A549 (cell line): ENCODE results near the gene PHACTR2. TPM values are rescaled to one million over a fixed set of nuclear protein-coding genes. Genes with fewer than 3 reads are reported as not detected.
A peak's percentile ranks its signal among the peaks of the same experiment; 100 is the strongest.

Experiments used
- ATAC-seq, 2 experiments: fragments of 200-7000 bp in 1 of 2; fragments of >200 bp in 1 of 2; cut with Nextera tagmentation in 1 of 2; cut with Tn5 transposase in 1 of 2; 3 replicates each; pipeline versions ENCODE4 v1.8.0 to v1.9.1; 2018 to 2020; ENCODE audit warnings: mild to moderate bottlenecking in 1 of 2, moderate library complexity in 1 of 2
- CTCF ChIA-PET: fragments of 300-600 bp; sonication (Branson Sonifier 250); formaldehyde crosslinking; extraction: SDS; loops from one replicate; lab custom pipeline; 2021; ENCODE audit warnings: antibody characterized with exemption, inconsistent platforms; lab: Yijun Ruan, JAX
- POLR2A ChIA-PET: fragments of 350-600 bp; formaldehyde crosslinking; extraction: SDS; loops from one replicate; lab custom pipeline; 2021; ENCODE audit warnings: antibody characterized with exemption, inconsistent platforms; lab: Yijun Ruan, JAX
- DNase-seq, 2 experiments: peaks; one replicate each; pipeline versions ENCODE4 v3.0.0 to v3.0.0-alpha.2; 2011 to 2016; ENCODE audit warnings: low read depth in 1 of 2, low spot score in 1 of 2
- FAIRE-seq: peaks from 2 replicates; lab custom pipeline; 2011; peaks lifted over from hg19 to GRCh38; lab: Jason Lieb, UNC
- H3K27ac ChIP-seq, 2 experiments: fragments of >200 bp; sonication (Bioruptor Twin); formaldehyde crosslinking; 3 replicates each; pipeline ENCODE4 v1.5.1; 2016 to 2017
- H3K4me1 ChIP-seq: fragments of >200 bp; sonication (Bioruptor Twin); formaldehyde crosslinking; 3 replicates; pipeline ENCODE4 v1.6.1; 2016
- H3K4me2 ChIP-seq: fragments of >200 bp; sonication (Bioruptor Twin); formaldehyde crosslinking; 3 replicates; pipeline ENCODE4 v1.6.1; 2016
- H3K4me3 ChIP-seq: fragments of >200 bp; sonication (Bioruptor Twin); formaldehyde crosslinking; 3 replicates; pipeline ENCODE4 v1.5.1; 2016
- H3K9me3 ChIP-seq: fragments of >200 bp; sonication (Bioruptor Twin); formaldehyde crosslinking; 3 replicates; pipeline ENCODE4 v1.6.1; 2016
- CEBPB ChIP-seq, 2 experiments: fragments of >200 bp in 1 of 2; sonication (Bioruptor Twin) in 1 of 2; formaldehyde crosslinking in 1 of 2; IDR thresholded peaks; 2 replicates each; pipeline ENCODE4 v1.6.1; 2012 to 2016
- EHF ChIP-seq: fragments of 250-450 bp; sonication (Bioruptor Pico); IDR thresholded peaks from 2 replicates; pipeline ENCODE4 v1.5.0; 2020; ENCODE audit warnings: mild to moderate bottlenecking
- EHMT2 ChIP-seq: fragments of 200-600 bp; sonication (generic); IDR thresholded peaks from 2 replicates; pipeline ENCODE4 v1.6.1; 2016; ENCODE audit warnings: antibody characterized with exemption, low read depth, mild to moderate bottlenecking, moderate library complexity
- ESRRA ChIP-seq: fragments of 150-350 bp; IDR thresholded peaks from 2 replicates; pipeline ENCODE4 v1.6.1; 2014; ENCODE audit warnings: mild to moderate bottlenecking, low read length, borderline replicate concordance
- FOSB ChIP-seq: fragments of 250-450 bp; sonication (Bioruptor Pico); IDR thresholded peaks from 2 replicates; pipeline ENCODE4 v1.5.0; 2020; ENCODE audit warnings: mild to moderate bottlenecking, moderate library complexity
- FOXS1 ChIP-seq: fragments of 250-450 bp; sonication (Bioruptor Pico); IDR thresholded peaks from 2 replicates; pipeline ENCODE4 v1.5.0; 2020; ENCODE audit warnings: mild to moderate bottlenecking, moderate library complexity
- HDAC2 ChIP-seq: fragments of 200-600 bp; sonication (generic); IDR thresholded peaks from 2 replicates; pipeline ENCODE4 v1.6.1; 2016
- KDM5A ChIP-seq: fragments of 200-600 bp; sonication (generic); IDR thresholded peaks from 2 replicates; pipeline ENCODE4 v1.6.1; 2016; ENCODE audit warnings: antibody characterized with exemption, mild to moderate bottlenecking
- PHF8 ChIP-seq: fragments of 200-600 bp; sonication (generic); IDR thresholded peaks from 2 replicates; pipeline ENCODE4 v1.6.1; 2016; ENCODE audit warnings: low read depth, mild to moderate bottlenecking, antibody characterized with exemption, moderate library complexity, borderline replicate concordance
- POLR2A ChIP-seq: IDR thresholded peaks from 2 replicates; pipeline ENCODE4 v1.6.1; 2012; ENCODE audit warnings: mild to moderate bottlenecking, low read length
- POLR2AphosphoS2 ChIP-seq: conservative IDR thresholded peaks from 2 replicates; pipeline ENCODE4 v1.6.1; 2012; ENCODE audit warnings: low read length, improper control_type of control experiment, inconsistent platforms
- RAD21 ChIP-seq, 2 experiments: fragments of >200 bp in 1 of 2; sonication (Bioruptor Twin) in 1 of 2; formaldehyde crosslinking in 1 of 2; IDR thresholded peaks in 1 of 2; conservative IDR thresholded peaks in 1 of 2; 2 replicates in 1 of 2; 3 replicates in 1 of 2; pipeline ENCODE4 v1.6.1; 2012 to 2018; ENCODE audit warnings: inconsistent platforms in 1 of 2
- RARB ChIP-seq: fragments of 250-450 bp; sonication (Bioruptor Pico); IDR thresholded peaks from 2 replicates; pipeline ENCODE4 v1.8.0; 2021; ENCODE audit warnings: mild to moderate bottlenecking, moderate library complexity
- RCOR1 ChIP-seq: fragments of 150-350 bp; IDR thresholded peaks from 2 replicates; pipeline ENCODE4 v1.6.1; 2014; ENCODE audit warnings: antibody characterized with exemption, low read length, low read depth
- RFX5 ChIP-seq: fragments of 450-650 bp; IDR thresholded peaks from 2 replicates; pipeline ENCODE4 v1.7.1; 2014; ENCODE audit warnings: antibody characterized with exemption, mild to moderate bottlenecking, moderate library complexity
- SMC3 ChIP-seq: fragments of >200 bp; sonication (Bioruptor Twin); formaldehyde crosslinking; IDR thresholded peaks from 3 replicates; pipeline ENCODE4 v1.6.1; 2018; ENCODE audit warnings: inconsistent platforms
- ZSCAN20 ChIP-seq: fragments of 250-450 bp; sonication (Bioruptor Pico); IDR thresholded peaks from 2 replicates; pipeline ENCODE4 v1.8.0; 2022; ENCODE audit warnings: mild to moderate bottlenecking, moderate library complexity
- WGBS: methylation state at CpG from one replicate; pipeline ENCODE4 v1.1.6; 2017; ENCODE audit errors: missing lambda C conversion rate; 5-methylcytosine and 5-hydroxymethylcytosine counted together
- polyA plus RNA-seq, 4 experiments: library from polyadenylated mRNA; depleted of rRNA in 3 of 4; stranded (reverse); fragments of >200 nt; fragmentation: RNase III in 1 of 4; extraction: RNeasy Plus Mini Kit Qiagen cat#74134 plus additional on column Dnase treatment in 1 of 4; gene quantifications; 2 replicates in 3 of 4; 3 replicates in 1 of 4; pipeline ENCODE4 v1.2.3, GENCODE V29; 2011 to 2017
- TF ChIP-seq, protein P1 (sequence below): fragments of 250-450 bp; sonication (Bioruptor Pico); IDR thresholded peaks from 2 replicates; pipeline ENCODE4 v1.5.0; 2020; ENCODE audit warnings: low read depth, mild to moderate bottlenecking, moderate library complexity
- TF ChIP-seq, protein P2 (sequence below): fragments of 250-450 bp; sonication (Bioruptor Pico); IDR thresholded peaks from 2 replicates; pipeline ENCODE4 v1.5.0; 2021; ENCODE audit warnings: mild to moderate bottlenecking, moderate library complexity, borderline replicate concordance
- TF ChIP-seq, protein P3 (sequence below): fragments of 150-350 bp; IDR thresholded peaks from 2 replicates; pipeline ENCODE4 v1.6.1; 2014; ENCODE audit warnings: low read depth, mild to moderate bottlenecking, low read length

The PHACTR2 gene
- polyA plus RNA-seq, 2 of the 4 experiments (the other 2 are of a cell fraction) = 2.5 to 10.4 TPM

DNA sequence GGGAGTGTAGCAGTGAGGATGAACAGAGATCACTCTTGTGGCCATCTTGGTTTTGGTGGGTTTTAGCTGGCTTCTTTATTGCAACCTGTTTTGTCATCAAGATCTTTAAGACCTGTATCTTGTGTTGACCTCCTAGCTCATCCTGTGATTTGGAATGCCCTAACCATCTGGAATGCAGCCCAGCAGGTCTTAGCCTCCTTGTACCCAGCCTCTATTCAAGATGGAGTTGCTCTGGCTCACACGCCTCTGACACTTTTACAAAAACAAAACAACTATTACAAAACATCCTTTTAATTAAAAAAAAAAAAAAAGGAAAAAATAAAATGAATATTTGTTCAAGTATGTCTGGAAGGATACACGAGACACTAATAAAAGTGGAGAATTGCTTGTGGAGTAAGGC, 62.4 kb downstream of the PHACTR2 start (continued):
- no peak for TF ChIP-seq ESRRA
- TF ChIP-seq, all 56 proteins: peak for 0

DNA sequence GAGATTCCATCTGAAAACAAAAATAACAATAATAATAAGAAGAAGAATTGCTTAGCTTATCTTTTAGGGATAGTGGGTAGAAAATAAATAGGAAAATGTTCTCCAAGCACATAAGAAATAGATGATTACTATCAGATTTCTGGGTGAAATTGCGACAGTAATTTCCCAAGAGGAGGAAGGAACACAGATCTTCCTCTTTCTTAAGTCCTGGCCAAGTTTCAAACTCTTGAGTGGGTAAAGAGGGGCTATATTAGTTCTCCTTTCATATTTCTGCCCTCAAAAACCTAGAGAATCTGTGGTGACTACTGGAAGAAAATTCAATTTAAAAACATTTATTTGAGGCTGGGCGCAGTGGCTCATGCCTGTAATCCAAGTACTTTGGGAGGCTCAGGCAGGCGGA, 63.7 kb downstream of the PHACTR2 start:
- no peak for FAIRE-seq
- peaks cover 31% of the 10 kb centered on the region for H3K4me1 ChIP-seq
- H3K4me3 ChIP-seq = no peak overlapping the region
- H3K4me2 ChIP-seq = no peak overlapping the region
- POLR2A ChIA-PET = no interaction called here
- no peaks in the 10 kb centered on the region for H3K9me3 ChIP-seq
- DNase-seq = no peak
- ATAC-seq = no peak
- TF ChIP-seq HDAC2 (no peak), SMC3 (no peak), FOXS1 (CRISPR knock-in tag) (no peak), RARB (CRISPR knock-in tag) (no peak)
- TF ChIP-seq, all 56 proteins: peak for 0
- CTCF ChIA-PET = no interaction called here
- H3K27ac ChIP-seq = no peak overlapping the region
- 88% methylated on average over 3 of the region's 3 CpGs for WGBS

DNA sequence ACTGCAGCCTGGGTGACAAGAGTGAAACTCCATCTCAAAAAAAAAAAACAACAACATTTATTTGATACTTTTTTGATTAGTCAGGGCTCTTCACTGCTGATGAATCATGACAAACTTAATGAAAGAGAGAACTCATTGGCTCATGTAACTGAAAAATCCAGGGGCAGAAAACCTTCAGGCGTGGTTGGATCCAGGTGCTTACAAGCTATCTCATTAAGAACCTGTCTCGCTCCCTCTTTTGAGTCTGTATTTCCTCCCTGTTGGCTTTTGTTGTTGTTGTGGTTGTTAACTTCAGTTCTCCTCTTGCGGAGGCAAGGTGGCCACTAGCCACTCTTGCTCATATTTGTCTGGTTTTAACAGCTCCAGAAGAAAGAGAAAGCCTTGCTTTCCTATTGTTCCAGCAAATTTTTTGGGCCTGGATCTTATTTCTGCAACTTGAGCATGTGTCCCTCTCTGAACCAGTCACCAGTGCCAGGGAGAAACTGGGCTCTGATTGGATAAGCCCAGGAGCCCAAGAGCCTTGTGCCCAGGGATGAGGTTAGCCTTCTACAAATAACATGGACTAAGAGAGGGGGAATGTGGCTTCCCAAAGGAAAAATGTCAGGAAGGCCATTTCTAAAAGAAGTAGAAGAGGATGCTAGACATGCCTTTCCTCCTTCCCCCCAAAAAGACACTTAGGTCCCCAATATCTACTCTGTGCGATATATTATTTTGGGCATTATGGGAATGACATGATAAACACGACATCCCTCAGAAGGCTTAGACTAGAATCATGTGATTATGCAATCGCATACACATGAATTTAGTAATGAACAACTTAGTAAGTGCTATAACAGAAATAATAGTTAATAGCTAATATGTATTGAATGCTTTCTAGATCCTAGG, 64.5 kb downstream of the PHACTR2 start:
- Histone ChIP-seq H3K9me3 (no peaks in the 10 kb centered on the region), H3K4me1 (peaks cover 32% of the 10 kb centered on the region)
- 94% methylated on average over 6 of the region's 6 CpGs for WGBS
- peak; percentile 19 to 51; a peak in 2 of 4 replicates for TF ChIP-seq CEBPB (IDR thresholded peaks at IDR 0.05)
- TF ChIP-seq EHMT2 = no peak
- TF ChIP-seq, all 56 proteins: peak for 1
- DNase-seq = no peak
- H3K27ac ChIP-seq = no peak overlapping the region
- CTCF ChIA-PET = no interaction called here
- POLR2A ChIA-PET = no interaction called here
- H3K4me3 ChIP-seq = no peak overlapping the region
- no peak for FAIRE-seq
- ATAC-seq = no peak
- no peak overlapping the region for H3K4me2 ChIP-seq

DNA sequence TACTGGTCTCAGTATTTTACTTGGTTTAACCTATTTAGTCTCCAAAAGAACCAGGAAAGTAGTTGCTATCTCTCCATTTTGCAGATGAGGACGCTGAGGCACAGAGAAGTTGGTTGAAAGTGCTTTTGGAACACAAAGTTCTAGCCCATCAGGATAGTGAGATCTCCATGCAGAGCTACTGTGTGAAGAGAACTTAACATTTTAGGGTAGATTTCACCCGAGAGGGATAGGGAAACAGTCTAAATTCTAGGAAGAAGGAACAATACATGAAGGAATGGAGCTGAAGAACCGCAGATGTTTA, 65.1 kb downstream of the PHACTR2 start:
- Histone ChIP-seq H3K4me3 (no peak overlapping the region), H3K4me2 (0 out of 3 replicates have a peak overlapping the region, but pooled peaks have one; percentile 13), H3K9me3 (no peaks in the 10 kb centered on the region)
- WGBS = 87% methylated on average over 3 of the region's 3 CpGs
- no peak for TF ChIP-seq POLR2AphosphoS2
- TF ChIP-seq RCOR1 = no peak
- no peak for TF ChIP-seq RAD21 (conservative IDR thresholded peaks at IDR 0.05 in 1 of 2, IDR thresholded peaks at IDR 0.05 in 1 of 2)
- TF ChIP-seq ESRRA = no peak
- TF ChIP-seq, protein P1, sequence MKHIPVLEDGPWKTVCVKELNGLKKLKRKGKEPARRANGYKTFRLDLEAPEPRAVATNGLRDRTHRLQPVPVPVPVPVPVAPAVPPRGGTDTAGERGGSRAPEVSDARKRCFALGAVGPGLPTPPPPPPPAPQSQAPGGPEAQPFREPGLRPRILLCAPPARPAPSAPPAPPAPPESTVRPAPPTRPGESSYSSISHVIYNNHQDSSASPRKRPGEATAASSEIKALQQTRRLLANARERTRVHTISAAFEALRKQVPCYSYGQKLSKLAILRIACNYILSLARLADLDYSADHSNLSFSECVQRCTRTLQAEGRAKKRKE = no peak
- no peak for TF ChIP-seq POLR2A
- TF ChIP-seq, all 56 proteins: peak for 0
- Histone ChIP-seq H3K4me1 (peaks cover 32% of the 10 kb centered on the region), H3K27ac (peak overlapping the region in 1 of 2 experiments; percentile 8; a peak in 2 of 6 replicates)
- ATAC-seq = no peak
- FAIRE-seq = no peak
- DNase-seq = no peak
- ChIA-PET CTCF (no interaction called here), POLR2A (no interaction called here)

DNA sequence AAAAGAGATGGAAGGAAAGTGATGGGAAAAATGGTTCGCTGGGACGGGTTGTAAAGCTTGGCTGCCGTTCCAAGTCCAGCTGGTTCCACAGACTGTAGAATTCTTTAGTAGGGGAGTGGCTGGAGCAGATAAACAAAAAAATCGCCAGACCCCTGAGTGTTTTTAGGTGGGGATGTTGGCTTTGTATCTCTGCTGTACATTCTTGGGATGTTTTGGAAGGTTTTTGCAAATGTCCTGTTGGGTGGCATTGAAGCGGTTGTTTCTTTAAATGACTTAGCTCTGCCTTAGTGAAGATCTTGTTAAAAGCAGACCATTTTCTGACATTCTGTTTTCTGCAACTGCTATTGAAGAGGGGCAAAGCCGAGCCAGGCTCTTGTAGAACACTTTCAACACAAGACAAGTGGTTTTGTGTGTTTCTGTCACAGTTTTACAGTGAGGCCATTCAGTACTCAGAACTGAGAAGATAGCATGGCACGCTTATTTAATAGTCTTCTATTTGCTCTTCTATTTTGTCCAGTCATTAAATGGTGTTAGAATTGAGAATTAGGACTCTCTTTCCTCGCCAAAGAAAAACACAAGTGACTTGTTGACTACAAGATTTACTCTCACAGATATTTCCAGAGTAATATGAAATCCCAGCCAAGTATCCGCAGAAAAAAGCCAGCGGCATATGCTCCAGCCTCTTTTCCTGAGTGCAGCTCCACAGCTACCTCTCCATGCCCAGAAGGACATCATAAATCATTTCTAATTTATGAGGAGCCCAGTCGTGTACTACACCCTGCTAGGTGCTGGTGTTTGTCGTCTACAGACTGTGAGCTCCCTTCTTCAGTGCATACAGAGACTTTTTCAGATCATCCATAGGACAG, 65.8 kb downstream of the PHACTR2 start:
- WGBS = 70% methylated on average over 12 of the region's 12 CpGs
- no peaks in the 10 kb centered on the region for H3K9me3 ChIP-seq
- peak overlapping the region; percentile 13; the same call in 1 of the 3 replicates for H3K4me2 ChIP-seq
- ChIA-PET POLR2A (no interaction called here), CTCF (no interaction called here)
- peak overlapping the region; percentile 70 to 81; a peak in 4 of 6 replicates for H3K27ac ChIP-seq
- H3K4me3 ChIP-seq = no peak overlapping the region
- FAIRE-seq (no peak), ATAC-seq (no peak), DNase-seq (no peak)
- H3K4me1 ChIP-seq = peaks cover 32% of the 10 kb centered on the region
- TF ChIP-seq, protein P2, sequence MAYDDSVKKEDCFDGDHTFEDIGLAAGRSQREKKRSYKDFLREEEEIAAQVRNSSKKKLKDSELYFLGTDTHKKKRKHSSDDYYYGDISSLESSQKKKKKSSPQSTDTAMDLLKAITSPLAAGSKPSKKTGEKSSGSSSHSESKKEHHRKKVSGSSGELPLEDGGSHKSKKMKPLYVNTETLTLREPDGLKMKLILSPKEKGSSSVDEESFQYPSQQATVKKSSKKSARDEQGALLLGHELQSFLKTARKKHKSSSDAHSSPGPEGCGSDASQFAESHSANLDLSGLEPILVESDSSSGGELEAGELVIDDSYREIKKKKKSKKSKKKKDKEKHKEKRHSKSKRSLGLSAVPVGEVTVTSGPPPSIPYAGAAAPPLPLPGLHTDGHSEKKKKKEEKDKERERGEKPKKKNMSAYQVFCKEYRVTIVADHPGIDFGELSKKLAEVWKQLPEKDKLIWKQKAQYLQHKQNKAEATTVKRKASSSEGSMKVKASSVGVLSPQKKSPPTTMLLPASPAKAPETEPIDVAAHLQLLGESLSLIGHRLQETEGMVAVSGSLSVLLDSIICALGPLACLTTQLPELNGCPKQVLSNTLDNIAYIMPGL (CRISPR knock-in tag) = no peak
- no peak for TF ChIP-seq FOSB (CRISPR knock-in tag)
- TF ChIP-seq, protein P1 = no peak
- no peak for TF ChIP-seq EHF (CRISPR knock-in tag)
- TF ChIP-seq, protein P3, sequence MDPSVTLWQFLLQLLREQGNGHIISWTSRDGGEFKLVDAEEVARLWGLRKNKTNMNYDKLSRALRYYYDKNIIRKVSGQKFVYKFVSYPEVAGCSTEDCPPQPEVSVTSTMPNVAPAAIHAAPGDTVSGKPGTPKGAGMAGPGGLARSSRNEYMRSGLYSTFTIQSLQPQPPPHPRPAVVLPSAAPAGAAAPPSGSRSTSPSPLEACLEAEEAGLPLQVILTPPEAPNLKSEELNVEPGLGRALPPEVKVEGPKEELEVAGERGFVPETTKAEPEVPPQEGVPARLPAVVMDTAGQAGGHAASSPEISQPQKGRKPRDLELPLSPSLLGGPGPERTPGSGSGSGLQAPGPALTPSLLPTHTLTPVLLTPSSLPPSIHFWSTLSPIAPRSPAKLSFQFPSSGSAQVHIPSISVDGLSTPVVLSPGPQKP = no peak
- TF ChIP-seq CEBPB (IDR thresholded peaks at IDR 0.05) = no peak
- no peak for TF ChIP-seq PHF8
- no peak for TF ChIP-seq ESRRA
- TF ChIP-seq KDM5A = no peak
- no peak for TF ChIP-seq POLR2AphosphoS2
- TF ChIP-seq ZSCAN20 (CRISPR knock-in tag) = no peak
- TF ChIP-seq RFX5 = no peak
